HG03457 (cell line): ENCODE data around the gene YDJC.
A peak's percentile ranks its signal among the peaks of the same experiment; 100 is the strongest.
"Not testable (repeated sequence)": the region's sequence is repeated elsewhere in the genome, so short reads cannot be mapped to it uniquely, and the experiment has no call there.

Experiments
- ATAC-seq: cut with Tn5 transposase; IDR thresholded peaks from one replicate; pipeline ENCODE4 v1.9.1; 2021; ENCODE audit warnings: moderate number of reproducible peaks; ENCODE audit not compliant: unreplicated experiment

YDJC gene

GRCh38 chr22:21609556-21610157, 20.2 kb downstream of the YDJC start:
- ATAC-seq = not testable (repeated sequence)

- ATAC-seq = no peak
These were observed 23.0 kb downstream of the YDJC start for GRCh38 chr22:21606775-21607174.

- no peak for ATAC-seq
These were observed 23.8 kb downstream of the YDJC start for GRCh38 chr22:21605887-21606564.

GRCh38 chr22:21603973-21604372, 25.8 kb downstream of the YDJC start:
- ATAC-seq = no peak

- ATAC-seq = no peak
These were observed 27.2 kb downstream of the YDJC start for GRCh38 chr22:21602579-21602978.

GRCh38 chr22:21599053-21599893, 30.5 kb downstream of the YDJC start:
- no peak for ATAC-seq

- no peak for ATAC-seq
These were observed 31.5 kb downstream of the YDJC start for GRCh38 chr22:21598302-21598701.

- ATAC-seq = not testable (repeated sequence)
These were observed 33.3 kb downstream of the YDJC start for GRCh38 chr22:21596356-21597135.

- no peak for ATAC-seq
These were observed 34.9 kb downstream of the YDJC start for GRCh38 chr22:21594865-21595452.

GRCh38 chr22:21593406-21594232, 36.2 kb downstream of the YDJC start:
- ATAC-seq = no peak

GRCh38 chr22:21592422-21592821, 37.4 kb downstream of the YDJC start:
- ATAC-seq = no peak

- no peak for ATAC-seq
These were observed 38.1 kb downstream of the YDJC start for GRCh38 chr22:21591695-21592094.

GRCh38 chr22:21590809-21591641, 38.8 kb downstream of the YDJC start:
- ATAC-seq = no peak

- ATAC-seq = no peak
These were observed 40.4 kb downstream of the YDJC start for GRCh38 chr22:21589396-21589795.

GRCh38 chr22:21587803-21588611, 41.8 kb downstream of the YDJC start:
- peak; percentile 63 for ATAC-seq

GRCh38 chr22:21585389-21585788, 44.4 kb downstream of the YDJC start:
- ATAC-seq = no peak

GRCh38 chr22:21582801-21583740, 46.8 kb downstream of the YDJC start:
- no peak for ATAC-seq
